Measurements from ENCODE around the gene IRX2.

IRX2 gene

DNA sequence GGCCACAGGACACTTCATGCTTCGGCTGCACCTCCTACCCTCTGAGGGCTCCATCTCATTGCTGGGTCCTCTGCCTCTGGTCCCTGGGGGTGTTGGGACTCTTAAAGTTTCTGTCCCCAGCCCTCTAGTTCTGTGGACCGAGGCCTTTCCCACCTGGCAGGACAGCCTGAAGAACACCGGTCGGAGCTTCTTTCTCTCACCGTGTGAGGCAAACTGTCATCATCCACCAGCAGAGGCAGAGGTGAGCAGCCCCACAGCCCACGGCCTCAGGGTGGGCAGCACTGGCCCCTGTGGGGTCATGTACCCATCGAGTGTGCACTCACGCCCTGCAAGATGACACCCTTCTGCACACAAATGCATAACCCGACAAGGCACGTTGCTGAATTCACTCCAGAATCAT lies 49.9 kb downstream of the IRX2 start:
- no peak for TF ChIP-seq CTCF (IDR thresholded peaks at IDR 0.05; ENCODE audit: low read depth, low read length)
- in situ Hi-C loops (cut with HindIII; ENCODE audit: low sequenced_read_pairs): no loop called here
- H3K4me3 ChIP-seq (ENCODE audit: low read depth, low read length): no peak overlapping the region
- no peak for DNase-seq (ENCODE audit: low read depth, low spot score)

GRCh38 chr5:2700876-2701275 lies 50.6 kb downstream of the IRX2 start:
- no peak for DNase-seq (ENCODE audit: low read depth, low spot score)
- TF ChIP-seq CTCF (IDR thresholded peaks at IDR 0.05; ENCODE audit: low read depth, low read length): no peak
- H3K4me3 ChIP-seq (ENCODE audit: low read depth, low read length): no peak overlapping the region
- in situ Hi-C loops (cut with HindIII; ENCODE audit: low sequenced_read_pairs): no loop called here

DNA sequence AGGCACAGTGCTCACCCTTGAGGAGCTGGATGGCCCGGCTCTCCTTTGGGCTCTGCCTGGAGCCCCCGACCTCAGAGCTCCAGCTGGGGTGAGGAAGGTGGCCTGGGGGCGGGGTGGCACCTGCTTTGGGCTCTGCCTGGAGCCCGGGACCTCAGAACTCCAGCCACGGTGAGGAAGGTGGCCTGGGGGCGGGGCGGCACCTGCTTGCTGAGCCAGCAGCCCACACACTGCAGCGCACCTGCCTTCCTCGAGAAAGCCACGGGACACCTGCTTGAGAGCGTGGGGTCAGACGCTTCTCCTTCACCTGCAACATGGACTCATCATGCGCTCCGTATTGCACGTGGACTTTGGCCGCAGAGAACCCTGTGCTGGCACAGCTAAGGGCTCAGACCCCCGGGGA lies 51.8 kb downstream of the IRX2 start:
- no peak for TF ChIP-seq CTCF (IDR thresholded peaks at IDR 0.05; ENCODE audit: low read depth, low read length)
- no peak for DNase-seq (ENCODE audit: low read depth, low spot score)
- in situ Hi-C loops (cut with HindIII; ENCODE audit: low sequenced_read_pairs): no loop called here
- no peak overlapping the region for H3K4me3 ChIP-seq (ENCODE audit: low read depth, low read length)

DNA sequence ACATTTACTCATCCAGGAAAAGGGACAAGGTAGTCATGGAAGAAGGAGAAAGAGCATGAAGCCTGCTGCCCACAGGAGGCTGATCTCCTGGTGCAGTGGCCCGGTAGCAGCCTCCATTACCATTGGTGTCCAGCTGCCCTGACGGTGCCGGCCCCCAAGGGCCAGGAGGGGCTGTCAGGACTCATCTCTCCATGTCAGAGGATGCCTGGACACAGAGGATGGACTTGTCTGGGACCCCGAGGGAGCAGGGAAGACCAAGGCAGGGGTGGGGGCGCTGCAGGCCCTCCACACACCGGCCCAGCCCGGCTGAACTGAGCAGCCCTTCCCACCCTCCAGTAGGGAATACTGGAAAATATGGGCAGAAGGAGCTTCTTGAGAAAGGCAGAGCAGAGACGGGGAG lies 52.2 kb downstream of the IRX2 start:
- no peak overlapping the region for H3K4me3 ChIP-seq (ENCODE audit: low read depth, low read length)
- no peak for DNase-seq (ENCODE audit: low read depth, low spot score)
- in situ Hi-C loops (cut with HindIII; ENCODE audit: low sequenced_read_pairs): no loop called here
- TF ChIP-seq CTCF (IDR thresholded peaks at IDR 0.05; ENCODE audit: low read depth, low read length): no peak

GRCh38 chr5:2698581-2698980 lies 52.9 kb downstream of the IRX2 start:
- in situ Hi-C loops (cut with HindIII; ENCODE audit: low sequenced_read_pairs): no loop called here
- DNase-seq (ENCODE audit: low read depth, low spot score): no peak
- H3K4me3 ChIP-seq (ENCODE audit: low read depth, low read length): no peak overlapping the region
- no peak for TF ChIP-seq CTCF (IDR thresholded peaks at IDR 0.05; ENCODE audit: low read depth, low read length)

GRCh38 chr5:2697446-2698200 lies 53.9 kb downstream of the IRX2 start:
- no peak for TF ChIP-seq CTCF (IDR thresholded peaks at IDR 0.05; ENCODE audit: low read depth, low read length)
- DNase-seq (ENCODE audit: low read depth, low spot score): no peak
- no peak overlapping the region for H3K4me3 ChIP-seq (ENCODE audit: low read depth, low read length)
- in situ Hi-C loops (cut with HindIII; ENCODE audit: low sequenced_read_pairs): no loop called here

Data from astrocyte of the spinal cord (primary cell).